Activated T-cell treated with anti-CD3 and anti-CD28 coated beads for 48 hours (primary cell): ENCODE results near the gene CD83.

ENCODE experiments used
- DNase-seq: peaks from one replicate; pipeline ENCODE4 v3.0.0-alpha.2; 2020; ENCODE audit warnings: low read depth

Gene CD83

GRCh38 chr6:14126191-14126590, 8.6 kb downstream of the CD83 start:
- DNase-seq: no peak

DNA sequence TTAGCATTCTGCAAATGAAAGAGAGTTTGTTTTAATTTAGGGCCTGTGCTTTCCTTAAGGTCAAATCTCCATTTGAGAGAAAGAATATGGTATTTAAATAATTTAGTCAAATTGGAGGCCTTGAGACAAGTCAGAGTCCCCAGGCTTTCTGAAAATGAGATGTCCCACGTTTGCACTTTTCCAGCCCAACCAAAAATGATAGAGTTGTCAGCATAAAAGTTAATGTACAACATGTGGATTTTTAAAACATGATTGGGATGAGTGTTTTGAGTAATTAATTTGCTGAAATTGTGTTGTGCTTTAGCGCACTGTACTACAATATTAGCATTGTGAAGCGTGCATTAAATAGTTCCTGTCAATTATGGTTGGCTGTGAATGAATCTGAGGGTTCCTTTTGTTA, 10.0 kb downstream of the CD83 start:
- no peak for DNase-seq

DNA sequence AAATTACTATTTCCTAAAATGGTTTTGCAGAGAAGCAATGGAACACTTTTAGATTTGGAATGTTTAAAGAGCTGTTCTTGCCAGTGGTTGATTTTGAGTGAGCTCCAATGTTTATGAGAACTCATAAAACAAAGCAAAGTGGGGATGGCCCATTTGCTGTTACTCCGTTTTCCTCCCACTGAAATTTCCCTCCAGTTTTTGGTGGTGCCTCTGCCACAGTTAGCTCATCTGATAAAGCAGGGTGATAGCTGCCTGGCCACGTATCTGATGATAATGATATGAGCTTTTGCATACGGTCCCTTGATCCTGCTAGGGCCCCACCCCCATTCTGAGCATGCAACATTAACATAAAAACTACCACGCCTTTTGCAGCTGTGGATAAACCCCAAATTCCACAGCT, 10.4 kb downstream of the CD83 start:
- no peak for DNase-seq

GRCh38 chr6:14128746-14129145, 11.2 kb downstream of the CD83 start:
- DNase-seq: no peak

- no peak for DNase-seq
These were observed 12.0 kb downstream of the CD83 start for GRCh38 chr6:14129575-14129974.

DNA sequence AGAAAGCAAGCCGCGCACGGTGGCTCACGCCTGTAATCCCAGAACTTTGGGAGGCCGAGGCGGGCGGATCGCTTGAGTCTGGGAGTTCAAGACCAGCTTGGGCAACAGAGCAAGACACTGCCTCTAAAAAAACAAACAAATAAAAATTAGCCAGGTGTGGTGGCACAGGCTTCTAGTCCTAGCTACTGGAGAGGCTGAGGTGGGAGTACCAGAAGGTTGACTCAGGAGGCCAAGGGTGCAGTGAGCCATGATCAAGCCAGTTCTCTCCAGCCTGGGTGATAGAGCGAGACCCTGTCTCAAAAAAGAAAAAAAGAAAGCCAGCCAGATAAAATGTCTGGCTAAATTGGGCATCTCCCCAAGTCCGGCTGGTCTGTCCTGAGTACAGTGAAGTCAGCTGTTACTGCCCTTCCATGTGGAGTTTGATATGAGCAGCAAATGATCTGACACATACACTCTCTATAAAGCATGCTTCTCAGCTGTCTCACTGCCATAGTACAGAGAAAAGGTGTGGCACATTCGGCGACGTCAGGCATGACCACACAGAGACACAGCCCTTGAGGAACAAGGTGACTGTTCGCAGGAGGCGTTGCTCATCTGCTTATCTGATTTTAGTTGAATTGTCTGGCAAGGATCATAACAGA, 13.0 kb downstream of the CD83 start:
- DNase-seq: no peak

- DNase-seq: no peak
These were observed 14.0 kb downstream of the CD83 start for GRCh38 chr6:14131579-14131978.

DNA sequence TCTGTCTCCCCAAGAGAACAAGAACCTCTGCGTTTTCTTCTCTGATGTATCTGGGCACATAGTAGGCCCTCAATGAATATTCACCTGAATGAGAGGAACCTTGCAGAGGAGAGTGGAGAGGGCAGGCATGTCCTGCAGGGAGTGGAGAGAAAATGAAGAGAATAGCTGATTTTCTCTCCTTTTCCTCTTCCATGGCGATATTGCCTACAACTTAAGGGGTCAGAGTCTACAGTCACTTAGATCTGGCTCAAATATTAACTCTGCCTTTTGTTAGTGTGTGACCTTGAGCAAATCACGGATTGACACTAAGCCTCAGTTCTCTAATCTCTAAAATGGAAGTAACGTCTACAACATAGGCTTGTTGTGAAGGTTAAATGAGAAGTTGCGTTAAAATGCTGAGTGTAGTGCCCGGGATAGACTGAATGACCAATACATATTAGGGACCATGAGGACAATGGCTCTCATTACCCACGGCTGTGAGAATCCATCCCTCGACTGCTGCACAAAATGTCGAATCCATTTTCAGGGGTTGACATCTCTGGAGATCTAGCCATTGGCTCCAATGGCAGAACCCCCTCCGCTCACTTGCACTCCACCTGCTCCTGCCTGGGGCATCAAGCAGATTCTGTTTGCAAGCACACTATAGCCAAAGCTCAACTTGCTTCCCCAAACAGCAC, 14.8 kb downstream of the CD83 start:
- DNase-seq: no peak

DNA sequence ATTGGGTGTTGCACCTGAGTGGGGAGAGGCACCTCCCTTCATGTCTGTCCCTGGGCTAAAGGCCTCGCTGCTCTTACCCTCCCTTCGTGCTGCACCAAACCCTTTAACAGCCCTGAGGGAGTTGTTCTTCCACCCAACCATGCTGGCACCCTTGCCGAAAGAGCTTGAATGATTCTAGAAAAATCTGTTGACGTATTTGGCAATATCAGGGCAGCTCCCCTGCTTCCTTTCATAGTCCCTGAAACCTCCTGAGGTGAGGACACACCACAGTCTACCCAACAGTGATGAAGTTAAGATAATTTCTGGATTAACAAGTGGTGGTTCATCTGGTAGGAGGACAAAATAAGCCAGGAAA, 15.3 kb downstream of the CD83 start:
- DNase-seq: no peak

- DNase-seq: no peak
These were observed 16.8 kb downstream of the CD83 start for GRCh38 chr6:14134211-14134910.

- DNase-seq: no peak
These were observed 18.4 kb downstream of the CD83 start for GRCh38 chr6:14135893-14136539.

- no peak for DNase-seq
These were observed 21.2 kb downstream of the CD83 start for GRCh38 chr6:14138701-14139215.

GRCh38 chr6:14141351-14142062, 23.9 kb downstream of the CD83 start:
- DNase-seq: no peak

DNA sequence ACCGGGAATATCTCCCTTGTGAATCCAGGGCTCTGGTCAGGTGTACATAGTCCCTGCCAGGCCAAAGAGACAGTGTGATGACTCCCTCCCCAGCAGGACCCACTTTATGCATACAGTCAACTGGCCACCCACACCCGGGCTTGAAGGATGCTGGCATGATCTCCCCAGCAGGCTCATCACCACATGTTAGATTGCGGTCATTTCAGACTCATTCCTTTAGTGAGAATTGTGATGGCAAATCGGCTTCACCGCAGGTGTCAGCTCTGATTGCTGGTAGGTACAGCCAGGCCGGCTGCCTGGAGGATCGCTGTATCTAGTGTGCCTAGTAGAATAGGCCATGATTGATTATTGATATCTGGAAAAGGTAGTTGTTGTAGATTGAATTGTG, 24.5 kb downstream of the CD83 start:
- no peak for DNase-seq

GRCh38 chr6:14142511-14143223, 25.1 kb downstream of the CD83 start:
- no peak for DNase-seq

DNA sequence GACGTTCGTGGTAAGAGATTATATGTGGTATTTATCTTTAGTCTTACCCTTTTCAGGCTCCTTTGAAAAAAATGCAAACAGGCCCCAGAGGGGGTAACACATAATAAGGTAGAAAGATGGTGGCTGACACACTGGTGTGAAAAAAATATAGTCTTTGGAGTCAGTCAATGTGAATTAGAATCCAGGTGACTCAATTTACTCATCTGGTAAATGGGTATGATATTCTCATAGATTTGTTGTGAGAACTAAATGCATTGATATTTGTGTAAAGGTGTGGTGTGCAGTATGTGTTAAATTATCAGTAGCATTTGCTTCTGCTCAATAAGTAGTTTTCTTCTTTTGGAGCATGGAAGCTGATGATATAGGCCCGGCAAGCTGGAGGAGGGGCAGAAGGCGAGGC, 25.7 kb downstream of the CD83 start:
- no peak for DNase-seq

DNA sequence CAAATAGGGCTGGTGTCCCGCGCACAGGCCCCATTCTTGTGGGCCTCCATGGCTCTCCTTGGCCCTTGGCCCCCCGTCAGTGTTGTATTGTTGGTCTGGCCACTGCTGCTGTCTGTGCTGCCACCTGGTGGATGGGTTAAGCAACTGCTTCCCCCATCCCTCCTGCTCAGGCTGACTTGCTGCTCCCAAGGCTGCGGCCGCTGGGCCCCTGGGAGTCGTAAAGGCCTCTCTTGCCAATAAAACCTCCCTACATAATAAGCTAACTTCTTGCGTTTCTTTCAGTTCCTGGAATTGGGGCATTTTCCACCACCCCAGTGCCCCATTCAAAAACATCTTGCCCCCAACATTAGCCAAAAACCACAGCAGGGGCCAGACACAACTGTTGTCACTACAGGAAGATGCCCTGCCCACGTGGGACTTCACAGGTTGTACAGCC, 27.1 kb downstream of the CD83 start:
- peak; percentile 66 for DNase-seq

DNA sequence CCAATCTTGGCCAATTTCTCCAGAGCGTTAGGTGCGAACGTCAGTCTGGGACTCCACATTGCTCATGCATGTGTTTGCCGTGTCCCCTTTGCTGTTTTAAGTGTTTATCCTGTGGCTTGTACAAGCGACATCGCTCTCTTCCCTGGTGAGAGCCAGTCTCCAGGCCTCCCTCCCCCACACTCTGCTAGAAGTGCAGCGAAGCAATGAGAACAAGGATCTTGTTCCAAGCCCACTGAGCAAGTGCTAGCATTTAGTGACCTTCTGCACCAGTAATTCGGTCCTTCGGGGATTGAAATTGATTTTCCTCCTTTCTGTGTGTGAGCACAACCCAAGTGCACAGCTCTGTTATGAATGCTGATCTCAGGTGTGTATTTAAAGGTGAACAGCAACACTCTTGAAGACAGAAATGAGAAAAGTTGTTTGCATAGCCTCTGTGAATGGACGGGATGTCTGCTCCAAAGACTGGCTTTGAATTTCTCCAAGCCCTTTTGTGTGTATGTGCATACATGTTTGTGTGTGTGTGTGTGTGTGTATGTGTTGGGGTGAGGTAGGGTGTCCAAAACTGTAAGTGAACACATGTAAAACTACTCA, 29.0 kb downstream of the CD83 start:
- DNase-seq: no peak

- no peak for DNase-seq
These were observed 30.3 kb downstream of the CD83 start for GRCh38 chr6:14147891-14148290.

GRCh38 chr6:14148471-14148870, 30.9 kb downstream of the CD83 start:
- no peak for DNase-seq
